Tibial nerve (tissue), 4 donors: ENCODE results near the gene FAM3B.

ENCODE experiments used
- CTCF ChIP-seq, 5 experiments: fragments of 200-600 bp in 3 of 5; fragments of 450-650 bp in 2 of 5; sonication (generic) in 3 of 5; IDR thresholded peaks; one replicate each; pipeline ENCODE4 v1.5.1; 2016 to 2019; ENCODE audit warnings: antibody characterized with exemption in 5 of 5, mild to moderate bottlenecking in 3 of 5, moderate library complexity in 2 of 5
- EP300 ChIP-seq, 2 donors: sonication (generic); formaldehyde crosslinking; IDR thresholded peaks; one replicate each; pipeline ENCODE4 v1.6.1; 2017; ENCODE audit warnings: antibody characterized with exemption in 2 of 2, mild to moderate bottlenecking in 1 of 2

DNA sequence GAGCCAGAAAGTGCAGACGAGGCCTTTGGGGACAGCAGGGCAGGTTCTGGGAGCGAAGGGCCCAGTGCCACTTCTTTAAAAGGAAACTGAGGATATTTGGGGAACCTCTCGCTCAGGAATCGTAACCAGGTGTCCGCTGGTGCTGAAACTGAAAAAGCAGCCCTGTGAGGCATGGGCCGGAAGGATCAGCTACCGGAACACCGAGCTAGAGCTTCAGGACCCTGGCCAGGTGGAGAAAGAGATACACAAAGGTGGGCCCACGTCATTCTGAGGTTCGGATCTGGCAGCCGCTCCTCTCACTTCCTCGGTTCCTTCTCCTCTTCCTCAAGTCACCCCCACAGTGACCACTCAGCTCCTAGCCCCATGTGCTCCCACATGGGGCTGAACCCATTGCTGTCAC lies 63.3 kb downstream of the FAM3B start:
- TF ChIP-seq CTCF (IDR thresholded peaks at IDR 0.05) (no peak), EP300 (IDR thresholded peaks at IDR 0.05) (no peak)
